HG03108 (cell line): ENCODE measurements around the gene PTPDC1.
"Not testable (repeated sequence)": the region's sequence is repeated elsewhere in the genome, so short reads cannot be mapped to it uniquely, and the experiment has no call there.

Source experiments
- ATAC-seq: cut with Tn5 transposase; IDR thresholded peaks from one replicate; pipeline ENCODE4 v1.9.1; 2021; ENCODE audit warnings: moderate library complexity; ENCODE audit not compliant: unreplicated experiment

PTPDC1 gene

GRCh38 chr9:94086486-94087345 is 2.5 kb downstream of the PTPDC1 start:
- ATAC-seq, result no peak

- not testable (repeated sequence) for ATAC-seq
These were observed 10.2 kb downstream of the PTPDC1 start for GRCh38 chr9:94094219-94095145.

- no peak for ATAC-seq
These were observed 12.7 kb downstream of the PTPDC1 start for GRCh38 chr9:94096819-94097577.

- no peak for ATAC-seq
These were observed 13.6 kb downstream of the PTPDC1 start for GRCh38 chr9:94097788-94098414.

- ATAC-seq, result no peak
These were observed 16.1 kb downstream of the PTPDC1 start for GRCh38 chr9:94100152-94100879.

GRCh38 chr9:94101162-94101853 is 17.0 kb downstream of the PTPDC1 start:
- no peak for ATAC-seq

- no peak for ATAC-seq
These were observed 24.3 kb downstream of the PTPDC1 start for GRCh38 chr9:94108584-94108983.

GRCh38 chr9:94110821-94111252 is 26.6 kb downstream of the PTPDC1 start:
- ATAC-seq, result no peak

- ATAC-seq, result no peak
These were observed 27.2 kb downstream of the PTPDC1 start for GRCh38 chr9:94111446-94111845.

GRCh38 chr9:94112716-94113465 is 28.6 kb downstream of the PTPDC1 start:
- ATAC-seq, result no peak

GRCh38 chr9:94120088-94120487 is 35.8 kb downstream of the PTPDC1 start:
- ATAC-seq, result not testable (repeated sequence)

- ATAC-seq, result no peak
These were observed 36.7 kb downstream of the PTPDC1 start for GRCh38 chr9:94120854-94121376.

GRCh38 chr9:94126844-94127243 is 42.6 kb downstream of the PTPDC1 start:
- ATAC-seq, result no peak

GRCh38 chr9:94127806-94128205 is 43.5 kb downstream of the PTPDC1 start:
- ATAC-seq, result no peak

- no peak for ATAC-seq
These were observed 44.3 kb downstream of the PTPDC1 start for GRCh38 chr9:94128580-94128979.

GRCh38 chr9:94134629-94135028 is 50.4 kb downstream of the PTPDC1 start:
- ATAC-seq, result no peak

GRCh38 chr9:94135222-94135621 is 51.0 kb downstream of the PTPDC1 start:
- ATAC-seq, result no peak

- no peak for ATAC-seq
These were observed 55.6 kb downstream of the PTPDC1 start for GRCh38 chr9:94139672-94140417.
